Activated naive CD8-positive, alpha-beta T cell (primary cell): Measurements from ENCODE around the gene FOXJ2.
"Not testable (repeated sequence)": the region's sequence is repeated elsewhere in the genome, so short reads cannot be mapped to it uniquely, and the experiment has no call there.

Source experiments
- H3K27ac Mint-ChIP-seq: one replicate; pipeline ENCODE4 v1.8.0; 2021; ENCODE audit warnings: mixed read lengths
- H3K27me3 Mint-ChIP-seq: one replicate; pipeline ENCODE4 v1.8.0; 2021; ENCODE audit warnings: mixed read lengths
- H3K36me3 Mint-ChIP-seq: one replicate; pipeline ENCODE4 v1.8.0; 2021; ENCODE audit warnings: mixed read lengths
- H3K4me1 Mint-ChIP-seq: one replicate; pipeline ENCODE4 v1.8.0; 2021; ENCODE audit warnings: low read depth, mixed read lengths
- H3K4me3 Mint-ChIP-seq: one replicate; pipeline ENCODE4 v1.8.0; 2021; ENCODE audit warnings: mild to moderate bottlenecking, mixed read lengths
- H3K9me3 Mint-ChIP-seq: one replicate; pipeline ENCODE4 v1.8.0; 2021; ENCODE audit warnings: low read depth, mixed read lengths

Gene FOXJ2

GRCh38 chr12:8014836-8015235 is 17.7 kb upstream of the FOXJ2 start:
- Mint-ChIP-seq H3K36me3 (peaks cover 2% of the 10 kb centered on the region), H3K9me3 (no peaks in the 10 kb centered on the region), H3K4me1 (peaks cover 2% of the 10 kb centered on the region), H3K27ac (no peak overlapping the region), H3K4me3 (no peak overlapping the region), H3K27me3 (peaks cover 26% of the 10 kb centered on the region)

GRCh38 chr12:8018213-8018612 is 14.3 kb upstream of the FOXJ2 start:
- H3K27ac Mint-ChIP-seq, H3K4me1 Mint-ChIP-seq: not testable (repeated sequence)
- peak overlapping the region; percentile 38 for H3K4me3 Mint-ChIP-seq

GRCh38 chr12:8018666-8019581 is 13.6 kb upstream of the FOXJ2 start:
- Mint-ChIP-seq H3K9me3 (no peaks in the 10 kb centered on the region), H3K4me1 (peaks cover 2% of the 10 kb centered on the region), H3K36me3 (peaks cover 2% of the 10 kb centered on the region), H3K4me3 (peak overlapping the region; percentile 76), H3K27me3 (peaks cover 22% of the 10 kb centered on the region), H3K27ac (no peak overlapping the region)

More at GRCh38 chr12:8018213-8018612, 14.3 kb upstream of the FOXJ2 start:
- not testable (repeated sequence) for H3K9me3 Mint-ChIP-seq, H3K36me3 Mint-ChIP-seq
- H3K27me3 Mint-ChIP-seq: peaks cover 22% of the 10 kb centered on the region

- no peaks in the 10 kb centered on the region for H3K9me3 Mint-ChIP-seq
- no peaks in the 10 kb centered on the region for H3K27me3 Mint-ChIP-seq
- H3K27ac Mint-ChIP-seq: peak overlapping the region; percentile 100
- peaks cover 17% of the 10 kb centered on the region for H3K4me1 Mint-ChIP-seq
- H3K36me3 Mint-ChIP-seq: no peaks in the 10 kb centered on the region
- H3K4me3 Mint-ChIP-seq: peak overlapping the region; percentile 92
These were observed 6.1 kb upstream of the FOXJ2 start for GRCh38 chr12:8026291-8026900.

- H3K4me1 Mint-ChIP-seq: peaks cover 22% of the 10 kb centered on the region
- H3K9me3 Mint-ChIP-seq: no peaks in the 10 kb centered on the region
- peak overlapping the region; percentile 92 for H3K4me3 Mint-ChIP-seq
- H3K27ac Mint-ChIP-seq: peak overlapping the region; percentile 100
- H3K27me3 Mint-ChIP-seq: no peaks in the 10 kb centered on the region
- H3K36me3 Mint-ChIP-seq: no peaks in the 10 kb centered on the region
These were observed 4.7 kb upstream of the FOXJ2 start for GRCh38 chr12:8027856-8028255.

- H3K4me1 Mint-ChIP-seq: peaks cover 22% of the 10 kb centered on the region
- H3K36me3 Mint-ChIP-seq: no peaks in the 10 kb centered on the region
- no peaks in the 10 kb centered on the region for H3K9me3 Mint-ChIP-seq
- no peaks in the 10 kb centered on the region for H3K27me3 Mint-ChIP-seq
- H3K4me3 Mint-ChIP-seq: no peak overlapping the region
- H3K27ac Mint-ChIP-seq: no peak overlapping the region
These were observed 4.2 kb upstream of the FOXJ2 start for GRCh38 chr12:8028267-8028666.

GRCh38 chr12:8030189-8030588 is 2.3 kb upstream of the FOXJ2 start:
- H3K9me3 Mint-ChIP-seq: no peaks in the 10 kb centered on the region
- no peaks in the 10 kb centered on the region for H3K36me3 Mint-ChIP-seq
- H3K4me3 Mint-ChIP-seq: no peak overlapping the region
- H3K27ac Mint-ChIP-seq: no peak overlapping the region
- no peaks in the 10 kb centered on the region for H3K27me3 Mint-ChIP-seq
- peaks cover 36% of the 10 kb centered on the region for H3K4me1 Mint-ChIP-seq

- H3K4me3 Mint-ChIP-seq, H3K9me3 Mint-ChIP-seq, H3K27ac Mint-ChIP-seq, H3K27me3 Mint-ChIP-seq, H3K36me3 Mint-ChIP-seq: not testable (repeated sequence)
- H3K4me1 Mint-ChIP-seq: peaks cover 44% of the 10 kb centered on the region
These were observed 1.5 kb upstream of the FOXJ2 start for GRCh38 chr12:8031017-8031416.

- H3K9me3 Mint-ChIP-seq: no peaks in the 10 kb centered on the region
- H3K27ac Mint-ChIP-seq: peak overlapping the region; percentile 91
- peaks cover 47% of the 10 kb centered on the region for H3K4me1 Mint-ChIP-seq
- H3K4me3 Mint-ChIP-seq: peak overlapping the region; percentile 84
- H3K27me3 Mint-ChIP-seq: no peaks in the 10 kb centered on the region
- H3K36me3 Mint-ChIP-seq: no peaks in the 10 kb centered on the region
These were observed 659 bp upstream of the FOXJ2 start for GRCh38 chr12:8031872-8032241.

- peaks cover 54% of the 10 kb centered on the region for H3K4me1 Mint-ChIP-seq
These were observed 883 bp downstream of the FOXJ2 start for GRCh38 chr12:8033153-8034044.

GRCh38 chr12:8034802-8035201 is 2.3 kb downstream of the FOXJ2 start:
- Mint-ChIP-seq H3K27ac (peak overlapping the region; percentile 84), H3K27me3 (no peaks in the 10 kb centered on the region), H3K9me3 (no peaks in the 10 kb centered on the region), H3K4me3 (peak overlapping the region; percentile 85), H3K4me1 (peaks cover 63% of the 10 kb centered on the region), H3K36me3 (no peaks in the 10 kb centered on the region)

More at GRCh38 chr12:8033153-8034044, 883 bp downstream of the FOXJ2 start:
- H3K27ac Mint-ChIP-seq: peak overlapping the region; percentile 88
- H3K36me3 Mint-ChIP-seq: no peaks in the 10 kb centered on the region
- H3K27me3 Mint-ChIP-seq: no peaks in the 10 kb centered on the region
- peak overlapping the region; percentile 85 for H3K4me3 Mint-ChIP-seq
- H3K9me3 Mint-ChIP-seq: no peaks in the 10 kb centered on the region

GRCh38 chr12:8035440-8036010 is 3.0 kb downstream of the FOXJ2 start:
- Mint-ChIP-seq H3K36me3 (no peaks in the 10 kb centered on the region), H3K9me3 (no peaks in the 10 kb centered on the region), H3K4me1 (peaks cover 63% of the 10 kb centered on the region), H3K27ac (peak overlapping the region; percentile 84), H3K27me3 (no peaks in the 10 kb centered on the region), H3K4me3 (peak overlapping the region; percentile 85)

- H3K27ac Mint-ChIP-seq: peak overlapping the region; percentile 5
- H3K4me1 Mint-ChIP-seq: peaks cover 63% of the 10 kb centered on the region
- H3K9me3 Mint-ChIP-seq: no peaks in the 10 kb centered on the region
- H3K27me3 Mint-ChIP-seq: no peaks in the 10 kb centered on the region
- peak overlapping the region; percentile 85 for H3K4me3 Mint-ChIP-seq
- H3K36me3 Mint-ChIP-seq: no peaks in the 10 kb centered on the region
These were observed 3.8 kb downstream of the FOXJ2 start for GRCh38 chr12:8036346-8036745.

- peak overlapping the region; percentile 7 for H3K27ac Mint-ChIP-seq
- peaks cover 59% of the 10 kb centered on the region for H3K4me1 Mint-ChIP-seq
- H3K4me3 Mint-ChIP-seq: peak overlapping the region; percentile 73
- no peaks in the 10 kb centered on the region for H3K36me3 Mint-ChIP-seq
- H3K9me3 Mint-ChIP-seq: no peaks in the 10 kb centered on the region
- H3K27me3 Mint-ChIP-seq: no peaks in the 10 kb centered on the region
These were observed 4.6 kb downstream of the FOXJ2 start for GRCh38 chr12:8037046-8037663.
